Muscle layer of duodenum (tissue), 2 donors: ENCODE data around the gene MPL.

Experiments used
- H3K27ac ChIP-seq: one replicate; pipeline ENCODE4 v1.7.0; 2013; ENCODE audit warnings: mild to moderate bottlenecking, low read length
- H3K27me3 ChIP-seq: one replicate; pipeline ENCODE4 v1.7.0; 2013; ENCODE audit warnings: low read depth, mild to moderate bottlenecking, control low read depth, low read length
- H3K36me3 ChIP-seq, 2 donors: one replicate each; pipeline ENCODE4 v1.7.0; 2013; ENCODE audit warnings: low read length in 2 of 2, control low read depth in 1 of 2, mild to moderate bottlenecking in 1 of 2; ENCODE audit not compliant: insufficient read depth in 2 of 2, control insufficient read depth in 1 of 2
- H3K4me1 ChIP-seq, 2 donors: one replicate each; pipeline ENCODE4 v1.7.0; 2013; ENCODE audit warnings: low read length in 2 of 2, mild to moderate bottlenecking in 2 of 2, control low read depth in 1 of 2, moderate library complexity in 1 of 2; ENCODE audit not compliant: insufficient read depth in 2 of 2, control insufficient read depth in 1 of 2
- H3K4me3 ChIP-seq, 2 donors: one replicate each; pipeline ENCODE4 v1.7.0; 2013; ENCODE audit warnings: low read length in 2 of 2, low read depth in 1 of 2, mild to moderate bottlenecking in 1 of 2
- H3K9me3 ChIP-seq, 2 donors: one replicate each; pipeline ENCODE4 v1.7.0; 2013; ENCODE audit warnings: low read length in 2 of 2, control low read depth in 1 of 2, mild to moderate bottlenecking in 1 of 2; ENCODE audit not compliant: control insufficient read depth in 1 of 2
- donor health status: healthy.

MPL gene

DNA sequence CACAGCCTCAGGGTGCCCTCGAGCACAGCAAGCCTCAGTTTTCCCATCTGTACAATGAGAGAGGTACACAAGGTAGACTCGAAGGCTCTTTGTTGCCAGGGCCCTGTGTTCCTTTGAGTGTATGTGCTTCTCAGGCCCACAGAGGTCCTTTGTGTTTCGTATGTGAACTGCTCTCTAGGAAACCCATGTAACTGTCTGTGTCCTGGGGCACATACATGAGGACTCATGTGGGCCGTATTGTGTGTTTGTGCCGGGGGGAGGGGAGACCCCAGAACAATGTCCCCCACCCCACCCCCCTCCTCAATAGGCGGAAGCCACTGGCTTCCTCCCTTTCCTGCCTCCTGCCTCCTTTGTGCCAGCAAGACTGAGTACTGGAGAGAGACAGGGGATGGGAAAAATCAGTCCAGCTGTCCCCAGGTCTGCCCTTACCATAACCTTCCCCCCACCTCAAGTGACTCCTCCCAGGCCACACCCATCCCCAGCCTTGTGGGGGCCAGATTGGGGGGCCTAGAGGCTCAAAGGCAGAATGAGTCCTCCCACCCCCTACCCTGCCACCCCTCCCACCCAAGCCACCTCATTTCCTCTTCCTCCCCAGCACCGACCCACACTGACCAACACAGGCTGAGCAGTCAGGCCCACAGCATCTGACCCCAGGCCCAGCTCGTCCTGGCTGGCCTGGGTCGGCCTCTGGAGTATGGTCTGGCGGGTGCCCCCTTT is 37.1 kb upstream of the MPL start, which contains the start of gene TIE1:
Gene TIE1, plus strand, starts transcription at position 605 of the 717 bp plus-strand sequence. Its CDS starts 90 bp downstream, at position 695.
- Histone ChIP-seq H3K4me3 (peak within 1 kb of the TSS in 1 of 2 donors; percentile 11), H3K9me3 (no peaks in the 10 kb centered on the region)

DNA sequence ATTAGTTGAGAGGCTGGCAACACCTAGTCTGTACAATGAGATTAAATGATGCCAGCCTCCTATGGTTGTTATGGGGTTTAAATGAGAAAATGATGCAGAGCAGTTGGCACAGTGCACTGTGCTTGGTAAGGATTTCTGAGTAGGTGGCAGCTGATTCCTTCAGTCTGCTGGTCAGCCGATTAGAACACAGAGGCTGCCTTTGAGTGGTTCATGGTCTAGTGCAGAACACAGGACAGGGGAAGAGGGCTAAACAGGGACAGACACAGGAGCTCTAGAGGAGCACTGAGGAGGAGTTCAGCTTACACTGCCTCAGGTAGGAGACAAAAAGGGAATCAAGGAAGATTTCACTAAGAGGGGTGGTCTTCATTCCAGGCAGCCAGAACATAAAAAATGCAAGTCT is 35.4 kb upstream of the MPL start:
- Histone ChIP-seq H3K4me1 (no peaks in the 10 kb centered on the region), H3K4me3 (peak overlapping the region; percentile 2 to 16), H3K27me3 (no peaks in the 10 kb centered on the region), H3K36me3 (no peaks in the 10 kb centered on the region), H3K27ac (no peak overlapping the region), H3K9me3 (no peaks in the 10 kb centered on the region)

More for the DNA sequence above, 37.1 kb upstream of the MPL start, which contains the start of gene TIE1:
- H3K27ac ChIP-seq: no peak within 1 kb of the TSS
- H3K4me1 ChIP-seq: peaks cover 0 to 5% of the 10 kb centered on the region in 2 donors
- H3K27me3 ChIP-seq: no peaks in the 10 kb centered on the region
- no peaks in the 10 kb centered on the region for H3K36me3 ChIP-seq

DNA sequence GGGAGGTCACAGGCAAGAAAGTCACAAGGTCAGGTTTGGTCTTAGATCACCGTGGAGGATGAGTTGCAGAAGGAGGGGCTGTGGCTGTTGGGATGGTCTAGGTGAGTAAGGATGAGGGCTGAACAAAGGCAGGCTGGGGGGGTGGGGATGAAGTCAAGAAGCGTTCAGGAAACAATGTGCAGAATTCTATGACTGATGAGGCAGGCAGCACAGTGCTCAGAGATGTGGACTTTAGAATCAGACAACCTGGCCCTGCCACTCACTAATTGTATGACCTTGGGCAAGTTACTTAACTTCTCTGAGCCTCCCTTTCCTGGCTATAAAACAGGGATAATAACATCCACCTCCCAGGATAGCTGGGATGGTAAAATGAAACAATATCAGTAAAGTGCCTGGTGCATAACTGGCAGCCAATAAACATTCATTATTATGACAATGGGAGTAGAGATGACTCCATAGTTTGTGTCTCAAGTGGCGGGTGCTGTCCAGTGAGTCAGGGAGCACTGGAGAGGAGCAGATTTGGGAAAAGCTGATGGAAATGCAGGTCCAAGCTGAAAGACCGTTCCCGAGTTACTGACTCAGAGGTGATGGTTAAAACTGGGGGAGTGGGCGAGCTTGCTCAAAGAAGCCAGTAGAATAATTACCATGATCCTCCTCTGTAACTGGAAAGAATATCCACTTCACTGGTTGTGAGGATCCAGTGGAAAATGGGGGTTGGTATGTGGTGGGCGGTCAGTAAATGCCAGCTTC is 34.7 kb upstream of the MPL start:
- Histone ChIP-seq H3K27me3 (no peaks in the 10 kb centered on the region), H3K27ac (no peak overlapping the region), H3K4me3 (peak overlapping the region; percentile 2 to 16), H3K9me3 (no peaks in the 10 kb centered on the region), H3K4me1 (no peaks in the 10 kb centered on the region), H3K36me3 (no peaks in the 10 kb centered on the region)

DNA sequence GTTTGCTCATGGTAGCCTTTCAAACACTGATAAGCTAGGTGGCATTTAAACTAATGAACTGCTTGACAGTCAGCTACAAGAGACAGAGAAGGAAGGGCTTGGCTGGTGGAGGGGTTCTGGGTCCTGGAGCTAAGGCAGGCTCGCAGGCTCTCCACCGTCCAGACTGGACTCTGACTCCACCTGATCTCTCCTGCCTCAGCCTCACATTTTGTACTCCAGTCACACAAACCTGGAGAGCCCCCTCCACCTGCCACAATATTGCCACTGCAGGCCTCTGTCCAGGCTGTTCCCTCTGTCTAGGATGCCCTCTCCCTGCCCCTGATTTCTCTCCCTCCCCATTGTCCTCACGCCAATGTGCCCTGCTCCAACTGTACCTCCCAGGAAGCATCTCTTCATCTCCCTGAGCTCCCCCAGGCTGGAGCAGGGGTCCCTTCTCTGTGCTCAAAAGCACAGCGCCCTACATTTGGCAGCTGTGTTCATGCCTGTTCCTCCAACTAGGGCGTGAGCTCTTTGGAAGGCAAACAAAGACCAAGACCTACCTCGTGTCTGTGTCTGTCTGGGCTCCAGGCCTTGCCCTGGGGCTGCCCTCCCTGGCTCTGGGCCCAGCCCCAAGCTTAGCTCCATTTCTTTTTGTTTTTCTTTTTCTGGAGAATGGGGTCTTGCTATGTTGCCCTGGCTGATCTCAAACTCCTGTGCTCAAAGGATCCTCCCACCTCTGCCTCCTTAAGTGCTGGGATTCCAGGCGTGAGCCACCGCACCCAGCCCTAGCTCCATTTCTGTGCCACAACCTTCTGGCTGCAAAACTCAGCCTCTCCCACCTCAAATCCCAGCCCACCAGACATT is 33.9 kb upstream of the MPL start:
- Histone ChIP-seq H3K9me3 (no peaks in the 10 kb centered on the region), H3K36me3 (no peaks in the 10 kb centered on the region), H3K27me3 (no peaks in the 10 kb centered on the region), H3K4me3 (peak overlapping the region in 1 of 2 donors; percentile 1), H3K27ac (no peak overlapping the region), H3K4me1 (no peaks in the 10 kb centered on the region)

DNA sequence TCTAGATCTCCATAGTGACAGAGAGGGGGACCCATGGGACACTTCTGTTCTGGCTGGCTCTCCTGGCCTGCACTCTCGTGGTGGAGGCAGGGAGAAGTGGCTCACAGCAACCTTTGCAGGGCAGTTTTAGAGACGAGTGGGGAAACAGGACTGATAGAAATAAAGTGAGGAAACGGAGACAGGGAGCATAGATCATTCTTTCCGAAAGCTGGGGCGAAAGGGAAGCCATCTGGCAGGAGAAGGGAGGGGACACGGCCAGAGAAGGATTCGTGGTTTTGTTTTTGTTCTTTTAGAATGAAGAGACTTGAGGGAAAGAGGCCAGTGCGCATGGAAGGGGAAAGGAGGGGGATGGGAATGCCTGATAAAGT is 33.3 kb upstream of the MPL start:
- Histone ChIP-seq H3K27ac (no peak overlapping the region), H3K4me3 (no peak overlapping the region), H3K27me3 (no peaks in the 10 kb centered on the region), H3K4me1 (no peaks in the 10 kb centered on the region), H3K9me3 (no peaks in the 10 kb centered on the region), H3K36me3 (no peaks in the 10 kb centered on the region)

DNA sequence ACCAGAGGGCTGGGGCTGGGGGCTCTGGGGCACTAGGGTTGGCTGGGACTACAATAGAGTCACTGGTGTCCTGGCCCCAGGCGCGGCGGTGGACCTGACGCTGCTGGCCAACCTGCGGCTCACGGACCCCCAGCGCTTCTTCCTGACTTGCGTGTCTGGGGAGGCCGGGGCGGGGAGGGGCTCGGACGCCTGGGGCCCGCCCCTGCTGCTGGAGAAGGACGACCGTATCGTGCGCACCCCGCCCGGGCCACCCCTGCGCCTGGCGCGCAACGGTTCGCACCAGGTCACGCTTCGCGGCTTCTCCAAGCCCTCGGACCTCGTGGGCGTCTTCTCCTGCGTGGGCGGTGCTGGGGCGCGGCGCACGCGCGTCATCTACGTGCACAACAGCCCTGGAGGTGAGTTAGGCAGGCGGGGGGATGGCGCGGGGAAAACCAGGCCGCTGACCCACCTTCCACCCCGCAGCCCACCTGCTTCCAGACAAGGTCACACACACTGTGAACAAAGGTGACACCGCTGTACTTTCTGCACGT is 32.8 kb upstream of the MPL start:
- H3K4me1 ChIP-seq: no peaks in the 10 kb centered on the region
- no peaks in the 10 kb centered on the region for H3K36me3 ChIP-seq
- no peaks in the 10 kb centered on the region for H3K9me3 ChIP-seq
- no peak overlapping the region for H3K27ac ChIP-seq
- no peaks in the 10 kb centered on the region for H3K27me3 ChIP-seq
- no peak overlapping the region for H3K4me3 ChIP-seq

DNA sequence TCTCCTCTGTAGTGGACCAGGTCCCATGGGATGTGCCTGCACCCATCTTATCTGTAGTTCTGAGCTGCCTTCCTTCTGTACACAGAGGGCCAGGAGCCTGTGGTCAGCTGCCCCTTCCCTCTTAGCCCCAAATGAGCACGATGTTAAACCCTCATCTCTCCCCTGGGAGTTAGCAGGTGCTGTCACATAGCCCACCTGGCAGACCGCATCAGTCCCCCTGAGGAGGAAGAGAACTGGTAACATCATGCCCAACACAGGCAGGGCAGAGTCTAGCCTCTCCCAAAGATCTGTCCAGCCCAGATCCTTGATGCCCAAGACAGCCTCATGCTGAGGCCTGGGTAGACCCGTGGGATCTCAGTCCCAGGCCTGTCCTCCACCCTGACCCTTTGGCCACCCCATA is 32.2 kb upstream of the MPL start:
- H3K9me3 ChIP-seq: no peaks in the 10 kb centered on the region
- H3K27ac ChIP-seq: no peak overlapping the region
- no peaks in the 10 kb centered on the region for H3K4me1 ChIP-seq
- H3K4me3 ChIP-seq: no peak overlapping the region
- H3K27me3 ChIP-seq: no peaks in the 10 kb centered on the region
- H3K36me3 ChIP-seq: no peaks in the 10 kb centered on the region

DNA sequence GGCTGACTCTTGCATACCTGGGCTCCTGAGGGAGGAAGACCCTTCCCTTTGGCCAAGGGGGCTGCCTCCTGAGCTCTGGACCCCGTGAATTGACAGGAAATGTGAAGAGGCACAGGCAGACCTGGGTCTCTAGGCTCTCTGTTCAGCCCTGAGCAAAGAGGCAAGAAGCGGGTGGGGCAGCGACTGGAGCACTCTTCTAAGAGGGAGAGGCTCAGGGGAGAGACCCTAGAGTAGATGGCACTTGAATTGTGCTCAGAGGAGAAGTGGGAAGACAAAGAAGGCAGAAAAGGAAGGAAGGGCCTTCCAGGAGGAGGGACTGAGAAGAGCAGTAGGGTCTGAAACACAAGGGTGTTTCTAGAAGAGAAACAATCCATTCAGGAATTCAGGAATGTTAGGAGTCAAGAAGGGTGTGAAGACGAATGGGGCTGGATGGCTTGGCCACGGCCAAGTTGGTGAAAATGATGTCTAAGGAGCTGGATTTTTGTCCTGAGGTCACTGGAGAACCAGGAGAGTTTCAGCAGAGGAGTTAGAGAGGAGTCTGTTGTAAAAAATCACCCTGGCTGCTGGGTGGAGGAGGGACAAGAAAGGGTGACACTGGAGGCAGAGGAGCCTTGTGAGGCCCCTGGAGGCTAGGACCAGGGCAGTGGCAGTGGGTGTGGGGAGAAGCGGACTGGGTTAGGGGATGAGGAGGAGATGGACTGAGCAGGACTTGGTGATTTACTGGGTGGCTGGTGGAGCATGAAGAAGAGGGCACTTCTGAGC is 31.5 kb upstream of the MPL start:
- Histone ChIP-seq H3K4me3 (no peak overlapping the region), H3K4me1 (no peaks in the 10 kb centered on the region), H3K9me3 (no peaks in the 10 kb centered on the region), H3K27ac (no peak overlapping the region), H3K36me3 (no peaks in the 10 kb centered on the region), H3K27me3 (no peaks in the 10 kb centered on the region)

DNA sequence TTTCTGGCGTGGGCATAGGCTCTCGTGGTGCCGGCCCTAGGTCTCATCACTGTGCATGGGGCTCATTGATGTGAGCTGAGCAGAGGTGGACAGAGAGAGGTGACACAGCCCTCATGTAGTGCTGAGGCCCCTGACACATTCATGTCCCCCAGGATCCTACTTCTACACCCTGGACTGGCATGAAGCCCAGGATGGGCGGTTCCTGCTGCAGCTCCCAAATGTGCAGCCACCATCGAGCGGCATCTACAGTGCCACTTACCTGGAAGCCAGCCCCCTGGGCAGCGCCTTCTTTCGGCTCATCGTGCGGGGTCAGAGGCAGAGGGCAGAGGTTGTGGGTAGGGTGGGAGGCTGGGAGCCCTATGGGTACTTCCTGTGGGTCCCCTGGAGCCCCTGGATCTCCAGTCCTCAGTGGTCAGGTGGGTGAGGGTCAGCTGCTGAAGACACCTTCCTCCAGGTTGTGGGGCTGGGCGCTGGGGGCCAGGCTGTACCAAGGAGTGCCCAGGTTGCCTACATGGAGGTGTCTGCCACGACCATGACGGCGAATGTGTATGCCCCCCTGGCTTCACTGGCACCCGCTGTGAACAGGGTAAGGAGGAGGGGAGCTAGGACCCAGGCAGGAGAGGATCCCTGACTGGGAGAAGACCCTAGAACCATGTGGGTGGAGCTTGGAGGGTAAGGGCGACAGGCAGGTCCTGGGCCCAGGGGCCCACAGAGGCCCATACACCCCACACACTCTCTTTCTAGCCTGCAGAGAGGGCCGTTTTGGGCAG is 30.7 kb upstream of the MPL start:
- Histone ChIP-seq H3K36me3 (no peaks in the 10 kb centered on the region), H3K27ac (no peak overlapping the region), H3K4me3 (no peak overlapping the region), H3K27me3 (no peaks in the 10 kb centered on the region), H3K4me1 (no peaks in the 10 kb centered on the region), H3K9me3 (no peaks in the 10 kb centered on the region)

DNA sequence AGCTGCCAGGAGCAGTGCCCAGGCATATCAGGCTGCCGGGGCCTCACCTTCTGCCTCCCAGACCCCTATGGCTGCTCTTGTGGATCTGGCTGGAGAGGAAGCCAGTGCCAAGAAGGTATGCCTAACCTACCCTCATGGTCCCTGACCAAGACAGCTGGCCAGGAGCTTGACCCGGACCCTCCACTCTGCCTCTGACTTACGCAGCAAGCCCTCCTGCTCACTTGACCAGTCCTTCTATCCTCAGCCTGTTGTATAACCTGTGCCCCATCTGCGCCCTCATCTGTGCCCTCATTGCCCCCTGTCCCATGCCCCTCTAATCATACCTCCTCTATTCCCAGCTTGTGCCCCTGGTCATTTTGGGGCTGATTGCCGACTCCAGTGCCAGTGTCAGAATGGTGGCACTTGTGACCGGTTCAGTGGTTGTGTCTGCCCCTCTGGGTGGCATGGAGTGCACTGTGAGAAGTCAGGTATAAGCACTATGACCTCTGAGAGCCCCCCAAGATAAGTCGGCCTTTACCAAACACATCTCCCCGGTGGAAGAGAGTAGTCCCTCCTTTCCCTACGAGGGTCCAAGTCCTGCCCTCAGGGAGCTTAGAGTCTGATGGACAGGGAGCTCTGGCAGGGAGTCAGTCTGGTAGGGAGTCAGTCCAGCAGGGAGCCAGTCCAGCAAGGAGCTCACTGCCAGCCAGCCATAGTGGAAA is 30.0 kb upstream of the MPL start:
- Histone ChIP-seq H3K27ac (no peak overlapping the region), H3K9me3 (no peaks in the 10 kb centered on the region), H3K4me3 (no peak overlapping the region), H3K27me3 (no peaks in the 10 kb centered on the region), H3K36me3 (no peaks in the 10 kb centered on the region), H3K4me1 (no peaks in the 10 kb centered on the region)
